Ovary (tissue), 9 donors: Measurements from ENCODE around the gene NIPA2. TPM values are rescaled to one million over a fixed set of nuclear protein-coding genes. Genes with fewer than 3 reads are reported as not detected.

Experiments used
- DNase-seq, 5 donors: peaks; one replicate each; pipeline ENCODE4 v3.0.0-alpha.2; 2019 to 2020
- H3K27ac ChIP-seq, 2 donors: fragments of 200-600 bp; one replicate each; pipeline versions ENCODE4 v1.5.1 to v1.8.0; 2019 to 2022
- H3K27me3 ChIP-seq: fragments of 200-600 bp; one replicate; pipeline ENCODE4 v1.8.0; 2022
- H3K36me3 ChIP-seq: fragments of 200-600 bp; sonication (generic); one replicate; pipeline ENCODE4 v1.5.1; 2019
- H3K4me1 ChIP-seq: one replicate; pipeline ENCODE4 v1.8.1; 2013; ENCODE audit warnings: mild to moderate bottlenecking, moderate library complexity; ENCODE audit not compliant: insufficient read depth
- H3K4me3 ChIP-seq: fragments of 200-600 bp; sonication (generic); one replicate; pipeline ENCODE4 v1.5.1; 2017
- H3K9me3 ChIP-seq, 2 donors: fragments of 200-600 bp in 1 of 2; sonication (generic) in 1 of 2; one replicate each; pipeline versions ENCODE4 v1.5.1 to v1.8.1; 2013 to 2019; ENCODE audit warnings: mild to moderate bottlenecking in 1 of 2, moderate library complexity in 1 of 2
- EP300 ChIP-seq: sonication (generic); formaldehyde crosslinking; IDR thresholded peaks from one replicate; pipeline ENCODE4 v1.6.1; 2017; ENCODE audit warnings: antibody characterized with exemption
- POLR2A ChIP-seq: fragments of 450-650 bp; IDR thresholded peaks from one replicate; pipeline ENCODE4 v1.6.1; 2017; ENCODE audit warnings: antibody characterized with exemption, mild to moderate bottlenecking, moderate library complexity
- WGBS, 3 donors: extraction: QIAGEN DNeasy Blood & Tissue Kit in 1 of 3; methylation state at CpG; one replicate each; pipeline versions ENCODE4 v1.1.5 to v1.1.7; 2013 to 2017; 5-methylcytosine and 5-hydroxymethylcytosine counted together
- intact Hi-C, 4 donors: fragments of 100-400 bp; cut with DNase I; formaldehyde crosslinking; loops; one replicate each; pipeline versions ENCODE4 v1.11.0 to v1.15.1; 2022 to 2023
- polyA plus RNA-seq, 2 donors: library from polyadenylated mRNA; stranded (reverse); fragments of 200-250 nt in 1 of 2; fragments of 350-450 nt in 1 of 2; fragmentation: Illumina TruSeq in 1 of 2; extraction: RNeasy Lipid Tissue Mini Kit (QIAGEN cat#74804) in 1 of 2; gene quantifications; one replicate each; pipeline ENCODE4 v1.2.3, GENCODE V29; 2013 to 2014
- total RNA-seq, 7 donors: library from RNA; depleted of rRNA in 2 of 7; stranded (reverse); fragments of >200 nt in 2 of 7; fragmentation: NEBNext Ultra II Directional in 3 of 7; extraction: Animal tissue kit (Norgen Biotek cat#: 25700) in 3 of 7; gene quantifications; one replicate each; pipeline versions ENCODE4 v1.1.0 to v1.2.4, GENCODE V29; 2016 to 2023
- TF ChIP-seq, protein P1 (sequence below), 3 donors: fragments of 450-650 bp in 2 of 3; fragments of 200-600 bp in 1 of 3; IDR thresholded peaks; one replicate each; pipeline versions ENCODE4 v1.5.1 to v1.8.0; 2016 to 2022; ENCODE audit warnings: antibody characterized with exemption in 3 of 3, mild to moderate bottlenecking in 1 of 3
- donor health status: DM: no; HTN: no; CAD: no; lungs with moderate emphysema.
- donor health status: DM: no; HTN: no; CAD: no.
- donor health status: Bipolar disorder and iron deficiency.
- donor health status: DM: yes; HTN: yes; CAD: no.
- donor health status: DM: no; HTN: no; CAD: no.
- donor health status: DM: yes; HTN: yes; CAD: no.

Gene NIPA2
- total and polyA plus RNA-seq, 9 donors = 13.9 to 44.4 (median 30.2) TPM

DNA sequence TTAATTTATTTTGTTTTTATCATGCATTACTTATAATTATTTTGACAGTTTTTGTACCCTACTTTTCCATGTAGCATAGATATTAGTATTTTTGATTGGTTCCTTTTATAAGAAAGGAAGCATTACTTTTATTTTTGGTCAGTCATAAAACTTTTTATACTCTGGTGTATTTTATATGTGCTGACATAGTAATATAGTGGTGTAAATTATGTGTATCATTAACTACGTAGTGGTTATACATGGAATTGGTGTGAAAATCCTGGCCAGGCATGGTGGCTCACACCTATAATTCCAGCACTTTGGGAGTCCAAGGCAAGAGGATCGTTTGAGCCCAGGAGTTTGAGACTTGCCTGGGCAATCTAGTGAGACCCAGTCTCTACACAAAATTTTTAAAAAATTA is 18.8 kb upstream of the NIPA2 start:
- WGBS, 3 donors = 76 to 84% (median 81%) methylated on average over 2 of the region's 2 CpGs
- intact Hi-C loops = no loop called here
- H3K36me3 ChIP-seq = no peaks in the 10 kb centered on the region

DNA sequence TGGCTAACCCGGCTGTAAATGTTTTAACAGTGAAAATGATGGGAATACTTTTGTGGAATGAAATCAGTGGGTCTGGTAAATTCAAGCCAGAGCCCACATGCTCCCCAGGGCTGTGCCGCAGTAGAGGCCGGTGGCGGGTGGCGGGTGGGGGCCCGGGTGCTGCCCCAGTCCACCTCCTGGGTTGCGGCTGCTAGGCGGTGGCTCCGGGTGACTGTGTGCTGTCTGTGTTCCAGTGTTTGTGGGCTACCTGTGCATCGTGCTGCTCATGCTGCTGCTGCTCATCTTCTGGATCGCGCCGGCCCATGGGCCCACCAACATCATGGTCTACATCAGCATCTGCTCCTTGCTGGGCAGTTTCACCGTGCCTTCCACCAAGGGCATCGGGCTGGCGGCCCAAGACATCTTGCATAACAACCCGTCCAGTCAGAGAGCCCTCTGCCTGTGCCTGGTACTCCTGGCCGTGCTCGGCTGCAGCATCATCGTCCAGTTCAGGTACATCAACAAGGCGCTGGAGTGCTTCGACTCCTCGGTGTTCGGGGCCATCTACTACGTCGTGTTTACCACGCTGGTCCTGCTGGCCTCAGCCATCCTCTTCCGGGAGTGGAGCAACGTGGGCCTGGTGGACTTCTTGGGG is 14.9 kb upstream of the NIPA2 start:
- H3K4me1 ChIP-seq = no peaks in the 10 kb centered on the region
- no peak overlapping the region for H3K27ac ChIP-seq
- TF ChIP-seq, protein P1, sequence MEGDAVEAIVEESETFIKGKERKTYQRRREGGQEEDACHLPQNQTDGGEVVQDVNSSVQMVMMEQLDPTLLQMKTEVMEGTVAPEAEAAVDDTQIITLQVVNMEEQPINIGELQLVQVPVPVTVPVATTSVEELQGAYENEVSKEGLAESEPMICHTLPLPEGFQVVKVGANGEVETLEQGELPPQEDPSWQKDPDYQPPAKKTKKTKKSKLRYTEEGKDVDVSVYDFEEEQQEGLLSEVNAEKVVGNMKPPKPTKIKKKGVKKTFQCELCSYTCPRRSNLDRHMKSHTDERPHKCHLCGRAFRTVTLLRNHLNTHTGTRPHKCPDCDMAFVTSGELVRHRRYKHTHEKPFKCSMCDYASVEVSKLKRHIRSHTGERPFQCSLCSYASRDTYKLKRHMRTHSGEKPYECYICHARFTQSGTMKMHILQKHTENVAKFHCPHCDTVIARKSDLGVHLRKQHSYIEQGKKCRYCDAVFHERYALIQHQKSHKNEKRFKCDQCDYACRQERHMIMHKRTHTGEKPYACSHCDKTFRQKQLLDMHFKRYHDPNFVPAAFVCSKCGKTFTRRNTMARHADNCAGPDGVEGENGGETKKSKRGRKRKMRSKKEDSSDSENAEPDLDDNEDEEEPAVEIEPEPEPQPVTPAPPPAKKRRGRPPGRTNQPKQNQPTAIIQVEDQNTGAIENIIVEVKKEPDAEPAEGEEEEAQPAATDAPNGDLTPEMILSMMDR (IDR thresholded peaks at IDR 0.05) = no peak
- TF ChIP-seq POLR2A (no peak), EP300 (no peak)
- H3K9me3 ChIP-seq = no peaks in the 10 kb centered on the region
- no peak overlapping the region for H3K4me3 ChIP-seq
- no peaks in the 10 kb centered on the region for H3K27me3 ChIP-seq
- H3K36me3 ChIP-seq = no peaks in the 10 kb centered on the region
- intact Hi-C loops = no loop called here
- DNase-seq = no peak
- 94 to 97% (median 96%) methylated on average over 29 of the region's 29 CpGs for WGBS, 3 donors

More for the DNA sequence above, 18.8 kb upstream of the NIPA2 start:
- no peaks in the 10 kb centered on the region for H3K4me1 ChIP-seq
- no peak overlapping the region for H3K4me3 ChIP-seq
- no peak for DNase-seq
- no peak for TF ChIP-seq EP300
- TF ChIP-seq POLR2A = no peak
- TF ChIP-seq, protein P1 (IDR thresholded peaks at IDR 0.05) = no peak
- no peaks in the 10 kb centered on the region for H3K27me3 ChIP-seq
- no peak overlapping the region for H3K27ac ChIP-seq
- no peaks in the 10 kb centered on the region for H3K9me3 ChIP-seq

- Histone ChIP-seq H3K27ac (no peak overlapping the region), H3K9me3 (no peaks in the 10 kb centered on the region), H3K4me3 (no peak overlapping the region), H3K4me1 (no peaks in the 10 kb centered on the region), H3K27me3 (no peaks in the 10 kb centered on the region), H3K36me3 (no peaks in the 10 kb centered on the region)
- WGBS, 3 donors = 48 to 59% (median 53%) methylated on average over 1 of the region's 1 CpG
- no peak for DNase-seq
- TF ChIP-seq EP300 (no peak), POLR2A (no peak)
- TF ChIP-seq, protein P1 (IDR thresholded peaks at IDR 0.05) = no peak
- intact Hi-C loops = no loop called here
These were observed 11.3 kb upstream of the NIPA2 start for GRCh38 chr15:22827125-22827524.

DNA sequence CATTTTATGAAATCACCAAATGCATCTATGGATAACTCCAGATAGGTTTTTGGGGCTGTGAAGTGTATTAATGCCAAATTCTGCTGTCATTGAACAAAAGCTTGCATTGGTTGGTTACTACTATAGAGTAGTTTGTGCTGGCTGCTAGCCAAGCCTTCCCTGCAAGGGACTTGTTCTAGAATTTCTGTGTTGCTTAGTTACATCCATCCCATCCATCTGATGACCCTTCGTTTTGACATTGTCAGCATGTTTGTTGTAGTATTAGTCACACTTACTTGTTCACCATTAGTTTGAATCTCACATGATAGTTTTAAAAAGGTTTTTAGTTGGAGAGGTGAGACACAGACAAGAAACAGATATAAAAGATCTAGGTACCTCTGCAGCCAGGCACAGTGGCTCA is 7.0 kb upstream of the NIPA2 start:
- TF ChIP-seq, protein P1 (IDR thresholded peaks at IDR 0.05) = no peak
- TF ChIP-seq POLR2A (no peak), EP300 (no peak)
- Histone ChIP-seq H3K9me3 (no peaks in the 10 kb centered on the region), H3K27me3 (no peaks in the 10 kb centered on the region), H3K36me3 (no peaks in the 10 kb centered on the region), H3K4me1 (no peaks in the 10 kb centered on the region), H3K4me3 (no peak overlapping the region), H3K27ac (no peak overlapping the region)
- 69 to 82% (median 71%) methylated on average over 1 of the region's 1 CpG for WGBS, 3 donors
- DNase-seq = no peak
- intact Hi-C loops = loop anchor here in 1 of 4 donors (10.0 kb wide), 1 partner anchor 47 kb away; the partner anchor contains the start of gene NIPA1
